ENCODE data around the gene FBRS.
"Not testable (repeated sequence)": the region's sequence is repeated elsewhere in the genome, so short reads cannot be mapped to it uniquely, and the experiment has no call there.

The FBRS gene

DNA sequence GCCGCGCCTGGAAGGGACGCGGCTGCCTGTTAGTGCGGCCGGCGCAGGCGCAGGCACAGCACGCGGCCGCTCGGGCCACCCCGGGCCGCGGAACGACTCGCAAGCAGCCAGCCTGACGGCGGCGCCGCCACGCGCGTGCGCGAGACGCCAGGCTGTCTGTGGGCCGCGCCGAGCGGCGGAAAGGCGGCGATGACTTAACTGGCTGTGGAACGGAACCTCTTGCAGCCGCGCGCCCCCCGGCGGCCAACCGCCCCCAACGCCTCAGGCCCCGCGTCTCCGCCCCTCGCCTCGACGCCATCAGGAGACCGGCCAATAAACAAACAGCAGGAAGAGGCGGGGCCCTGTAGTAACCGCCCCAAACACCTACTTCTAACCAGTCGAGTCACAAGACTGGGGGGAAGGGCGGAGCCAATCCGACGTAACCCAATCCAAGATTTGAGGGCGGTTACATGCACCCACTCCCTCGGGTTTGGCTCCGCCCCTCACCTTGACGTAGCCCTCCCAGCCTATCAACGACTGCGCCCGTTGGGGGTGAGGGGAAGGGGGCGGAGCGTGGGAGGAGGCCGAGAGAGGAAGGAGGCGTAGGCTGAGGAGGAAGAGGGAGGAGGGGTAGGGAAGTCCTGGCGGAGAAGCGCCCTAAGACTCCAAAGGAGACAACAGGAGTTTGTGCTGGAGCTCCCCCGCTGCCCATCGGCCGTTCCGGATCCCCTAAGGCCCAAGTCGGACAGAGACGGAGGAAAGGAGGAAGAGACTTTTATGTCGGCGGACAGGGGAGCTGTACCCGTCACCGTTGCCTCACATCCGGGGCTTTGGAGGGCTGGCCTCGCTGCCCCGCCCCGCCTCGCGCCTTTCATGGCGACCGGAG lies at the start of gene FBRS:
Gene FBRS (plus strand): TSS at position 566 of the 865 bp plus-strand sequence. CDS start 1,088 bp downstream, outside the sequence.
- DNase-seq, result peak; percentile 100

DNA sequence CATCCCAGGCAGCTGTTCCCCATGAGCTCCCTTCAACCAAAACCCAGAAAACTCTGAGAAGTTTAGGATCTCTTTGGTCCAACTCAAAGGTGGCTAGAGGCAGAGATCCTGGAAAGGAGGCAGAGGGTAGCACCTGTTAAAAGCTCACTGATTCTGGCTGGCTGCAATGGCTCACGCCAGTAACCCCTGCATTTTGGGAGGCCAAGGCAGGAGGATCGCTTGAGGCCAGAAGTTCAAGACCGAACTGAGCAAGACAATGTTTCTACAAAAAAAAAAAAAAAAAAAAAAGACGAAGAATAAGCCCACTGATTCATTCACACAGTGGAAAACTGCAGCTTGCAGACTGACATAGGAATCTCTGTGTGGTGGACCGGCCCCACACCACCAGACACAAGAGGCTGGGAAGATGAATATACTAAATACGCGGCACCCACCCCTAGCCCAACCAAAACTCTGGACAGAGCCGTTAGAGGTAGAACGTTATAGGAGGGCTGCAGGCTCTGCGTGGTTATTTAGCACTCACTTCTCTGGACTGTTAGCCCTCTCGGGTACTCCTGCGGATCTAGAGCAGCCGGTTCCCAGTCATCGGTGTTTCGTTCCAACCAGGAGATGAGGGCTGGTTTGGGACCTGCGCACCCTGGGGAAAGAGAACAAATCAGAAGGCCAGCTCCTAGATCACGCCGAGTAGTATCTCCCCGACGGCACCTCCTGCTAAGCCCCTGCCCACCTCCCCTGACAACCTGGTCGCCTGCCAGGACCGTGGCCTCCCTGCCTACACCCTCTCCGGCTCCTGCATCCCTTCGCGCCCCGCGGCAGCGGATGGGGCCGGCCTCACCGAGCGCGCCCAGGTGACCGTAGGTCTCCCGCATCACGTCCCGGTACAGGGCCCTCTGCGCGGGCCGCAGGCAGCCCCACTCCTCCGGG lies 49.0 kb upstream of the FBRS start:
- DNase-seq, result peak; percentile 60

DNA sequence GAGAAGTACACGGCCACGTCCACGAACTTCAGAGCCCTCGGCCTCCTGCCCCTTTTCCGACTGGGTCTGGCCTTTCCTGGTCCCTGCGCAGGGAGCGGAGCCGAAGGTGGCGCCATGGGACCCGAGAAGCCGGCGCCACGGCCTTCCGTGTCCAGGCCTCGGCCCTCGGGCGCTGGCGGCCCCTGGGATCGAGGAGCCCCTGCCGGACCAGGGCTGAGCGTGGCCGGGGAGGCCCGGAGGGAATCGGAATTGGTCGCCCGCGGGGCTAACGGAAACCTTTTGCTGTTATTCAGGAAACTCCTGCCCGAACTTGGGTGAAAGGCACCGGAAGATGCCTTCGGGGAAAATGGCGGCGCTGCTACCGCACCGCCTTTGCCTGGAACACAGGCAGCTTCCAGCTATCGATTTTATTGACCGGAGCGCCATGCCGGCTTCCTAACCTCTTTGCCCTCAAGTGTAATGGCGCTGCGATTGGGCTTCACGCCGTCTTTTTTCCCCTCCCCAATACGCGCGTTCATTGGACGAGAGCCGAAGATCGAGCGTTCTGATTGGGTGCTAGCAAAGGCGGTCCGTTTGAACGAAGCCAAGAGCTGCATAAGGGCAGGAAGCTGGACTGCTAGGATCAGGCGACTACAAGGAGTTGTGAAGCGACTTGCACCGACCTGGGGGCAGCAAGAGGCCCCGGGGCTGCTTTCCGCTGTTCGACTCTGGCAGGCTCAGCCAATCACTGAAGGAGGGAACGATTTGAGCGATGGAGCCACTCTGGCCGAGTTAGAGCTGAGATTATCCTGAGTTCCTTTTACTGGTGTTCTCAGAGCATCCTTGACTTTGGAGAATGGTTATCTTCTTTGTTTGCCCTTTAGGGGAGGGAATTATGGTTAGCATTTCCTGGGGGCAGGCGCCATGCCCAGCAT lies 48.0 kb upstream of the FBRS start, which contains the start of gene ZNF689:
Gene ZNF689 (minus strand): TSS at position 464 of the 914 bp plus-strand sequence. CDS start 348 bp downstream, at position 116.
- DNase-seq, result peak; percentile 96

DNA sequence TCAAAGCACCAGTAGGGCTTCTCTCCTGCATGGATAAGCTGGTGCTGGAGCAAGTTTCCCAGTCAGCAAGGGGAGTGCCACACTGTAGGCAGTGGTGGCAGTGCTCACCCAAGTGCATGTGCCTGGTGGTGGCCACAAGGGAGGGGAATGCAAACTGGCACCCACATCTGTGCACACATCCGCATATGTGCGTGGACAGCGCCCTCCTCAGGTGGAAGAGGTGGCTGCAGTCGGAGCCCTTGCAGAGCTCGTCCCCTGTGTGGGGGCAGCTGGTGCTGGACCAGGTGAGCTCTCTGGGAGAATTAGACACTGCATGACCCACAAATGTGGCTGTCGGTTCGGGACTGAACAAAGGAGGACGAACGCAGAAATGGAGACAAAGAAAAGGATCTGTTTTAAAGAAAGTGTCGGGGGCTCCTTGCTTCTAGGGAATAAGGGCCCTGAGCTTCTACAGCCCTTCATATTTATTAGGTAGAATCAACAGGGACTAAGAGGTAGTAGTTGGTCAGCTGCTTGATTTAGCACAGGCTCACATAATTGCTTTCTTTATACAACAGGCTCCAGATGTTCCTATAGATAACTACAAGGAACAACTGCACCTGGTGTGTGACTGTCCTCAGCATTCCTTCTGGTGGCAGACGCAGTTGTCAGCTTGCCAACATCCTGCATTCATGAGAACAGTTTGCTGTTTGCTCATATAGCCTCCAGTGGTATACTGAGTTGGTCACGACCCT lies 42.7 kb upstream of the FBRS start:
- DNase-seq, result peak; percentile 94

DNA sequence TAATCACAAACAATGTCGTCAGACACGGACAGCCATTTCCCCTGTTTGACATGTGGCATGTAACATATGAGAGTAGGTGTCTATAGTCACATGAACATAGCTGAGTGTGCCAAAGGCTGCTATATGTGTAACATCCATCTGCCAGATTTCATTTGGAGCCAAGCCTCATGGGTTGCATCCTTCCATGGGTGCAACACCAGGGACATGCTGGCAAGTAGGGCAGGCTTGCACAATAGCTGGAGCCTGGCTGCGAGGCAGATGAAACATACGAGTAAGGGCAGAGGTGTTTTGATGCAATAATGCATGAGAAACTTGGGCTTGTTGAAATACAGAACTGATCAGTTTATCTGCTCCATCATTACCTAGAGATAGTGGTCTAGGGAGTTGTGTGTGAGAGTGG lies 39.0 kb upstream of the FBRS start:
- DNase-seq, result no peak

DNA sequence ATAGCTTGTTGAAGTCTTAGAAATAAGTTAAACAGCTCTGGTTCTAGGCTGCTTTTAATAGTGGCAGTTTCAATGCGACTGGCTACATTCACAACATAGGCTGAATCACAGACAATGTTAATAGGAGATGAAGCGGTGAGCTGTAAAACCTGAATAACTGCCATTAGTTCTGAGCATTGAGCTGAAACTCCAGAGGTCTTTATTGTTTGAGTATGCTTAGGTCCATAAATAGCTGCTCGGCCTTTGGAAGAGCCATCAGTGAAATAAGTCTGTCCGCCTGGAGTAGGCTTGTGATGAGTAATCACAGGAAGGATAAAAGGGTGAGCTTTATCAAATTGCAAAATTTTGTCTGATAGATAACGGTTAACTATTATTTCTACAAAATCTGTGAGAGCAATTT lies 38.6 kb upstream of the FBRS start:
- DNase-seq, result no peak

DNA sequence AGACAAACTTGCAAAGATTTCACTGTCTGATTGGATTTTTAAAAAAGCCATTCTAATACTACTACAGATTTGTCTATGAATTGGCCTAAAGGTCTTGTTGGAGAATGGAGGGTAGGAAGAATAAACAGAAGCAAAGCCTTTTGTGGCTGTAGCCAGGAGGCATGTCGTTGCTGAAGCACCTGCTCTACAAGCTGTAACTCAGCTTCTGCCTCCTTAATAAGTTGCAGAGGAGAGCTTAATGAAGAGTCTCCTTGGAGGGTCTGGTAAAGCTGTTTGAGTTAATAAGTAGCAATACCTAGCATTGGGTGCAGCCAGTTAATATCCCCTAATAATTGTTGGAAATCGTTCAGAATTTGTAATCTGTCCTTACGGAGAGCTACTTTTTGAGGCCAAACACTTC lies 38.1 kb upstream of the FBRS start:
- no peak for DNase-seq

DNA sequence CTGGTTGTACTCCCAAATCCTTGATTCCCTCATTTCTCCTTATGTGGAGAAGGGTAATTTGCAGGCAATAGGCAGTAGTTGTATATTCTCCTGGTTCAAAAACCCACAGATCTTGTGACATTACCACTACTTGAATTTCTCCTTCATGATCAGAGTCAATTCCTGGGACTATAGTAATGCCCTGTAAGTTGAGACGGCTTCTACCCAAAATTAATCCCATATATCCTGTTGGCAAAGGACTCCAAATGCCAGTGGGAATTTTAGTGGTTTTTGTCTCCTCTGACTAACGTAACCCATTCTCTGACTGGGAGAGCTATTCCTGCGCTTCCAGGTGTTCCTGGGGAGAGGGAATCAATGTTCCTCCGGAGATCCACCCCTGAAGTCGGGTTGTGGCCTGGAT lies 36.5 kb upstream of the FBRS start:
- no peak for DNase-seq

DNA sequence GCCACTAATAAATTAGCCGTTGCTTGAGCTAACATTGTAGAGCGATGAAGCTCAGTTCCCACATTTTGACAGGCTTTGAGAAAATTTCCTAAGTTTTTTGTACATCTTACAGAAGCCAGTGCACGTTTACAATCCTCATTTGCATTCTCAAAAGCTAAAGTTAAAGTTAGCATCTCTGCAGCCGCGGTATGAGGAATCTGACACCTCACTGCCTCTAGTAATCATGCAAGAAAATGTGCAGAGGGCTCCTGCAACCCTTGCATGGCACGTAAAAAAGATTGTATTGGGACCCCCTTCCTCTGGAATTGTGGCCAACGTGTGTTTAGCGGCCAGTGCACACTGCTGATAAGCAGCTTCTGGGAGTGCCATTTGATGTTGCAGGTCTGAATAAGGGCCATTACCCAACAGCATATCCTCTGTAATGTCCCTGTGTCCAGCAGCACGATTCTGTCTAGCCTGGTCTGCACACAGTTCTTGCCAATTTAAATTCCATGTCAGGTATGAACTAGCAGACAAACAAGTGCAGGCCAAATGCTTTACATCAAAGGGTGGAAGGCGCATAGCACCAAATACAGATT lies 35.7 kb upstream of the FBRS start:
- no peak for DNase-seq

DNA sequence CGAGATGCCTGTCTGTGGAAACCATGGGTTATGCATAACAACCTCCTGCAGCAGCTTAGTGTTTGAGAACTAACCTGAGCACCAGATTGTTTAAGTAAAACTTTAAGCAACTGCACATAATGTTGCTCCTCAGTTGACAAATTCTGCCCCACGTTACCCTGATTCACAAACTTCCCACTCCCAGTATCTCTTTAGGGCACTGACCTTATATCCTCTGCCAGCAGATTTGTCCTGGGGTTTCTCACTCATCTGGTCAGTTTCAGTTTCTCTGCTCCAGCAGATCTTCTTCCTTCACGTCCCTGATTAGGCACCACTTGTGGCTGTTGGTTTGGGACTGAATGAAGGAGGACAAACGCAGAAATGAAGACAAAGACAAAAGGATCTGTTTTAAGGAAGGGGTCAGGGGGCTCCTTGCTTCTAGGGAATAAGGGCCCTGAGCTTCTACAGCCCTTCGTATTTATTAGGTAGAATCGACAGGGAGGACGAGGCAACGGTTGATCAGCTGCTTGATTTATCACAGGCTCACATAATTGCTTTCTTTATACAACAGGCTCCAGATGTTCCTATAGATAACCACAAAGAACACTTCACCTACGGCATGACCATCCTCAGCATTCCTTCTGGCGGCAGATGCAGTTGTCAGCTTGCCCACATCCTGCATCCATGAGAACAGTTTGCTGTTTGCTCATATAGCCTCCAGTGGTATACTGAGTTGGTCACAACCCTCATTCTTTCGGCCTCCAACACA lies 34.5 kb upstream of the FBRS start:
- no peak for DNase-seq

DNA sequence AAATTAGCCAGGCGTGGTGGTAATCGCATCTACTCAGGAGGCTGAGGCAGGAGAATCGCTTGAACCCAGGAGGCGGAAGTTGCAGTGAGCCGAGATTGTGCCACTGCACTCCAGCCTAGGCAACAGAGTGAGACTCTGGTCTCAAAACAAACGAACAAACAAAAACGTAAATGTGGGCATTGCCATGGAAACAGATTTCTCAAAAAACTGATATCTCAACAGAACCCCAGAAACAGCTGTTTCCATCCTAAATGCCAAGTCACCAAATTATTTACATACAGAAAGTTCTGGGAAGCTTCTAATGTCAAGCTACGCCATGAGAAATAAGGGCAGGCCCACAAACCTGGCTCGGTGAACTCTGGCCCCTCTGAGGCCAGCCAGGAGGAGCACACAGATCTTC lies 32.0 kb upstream of the FBRS start:
- DNase-seq, result no peak

DNA sequence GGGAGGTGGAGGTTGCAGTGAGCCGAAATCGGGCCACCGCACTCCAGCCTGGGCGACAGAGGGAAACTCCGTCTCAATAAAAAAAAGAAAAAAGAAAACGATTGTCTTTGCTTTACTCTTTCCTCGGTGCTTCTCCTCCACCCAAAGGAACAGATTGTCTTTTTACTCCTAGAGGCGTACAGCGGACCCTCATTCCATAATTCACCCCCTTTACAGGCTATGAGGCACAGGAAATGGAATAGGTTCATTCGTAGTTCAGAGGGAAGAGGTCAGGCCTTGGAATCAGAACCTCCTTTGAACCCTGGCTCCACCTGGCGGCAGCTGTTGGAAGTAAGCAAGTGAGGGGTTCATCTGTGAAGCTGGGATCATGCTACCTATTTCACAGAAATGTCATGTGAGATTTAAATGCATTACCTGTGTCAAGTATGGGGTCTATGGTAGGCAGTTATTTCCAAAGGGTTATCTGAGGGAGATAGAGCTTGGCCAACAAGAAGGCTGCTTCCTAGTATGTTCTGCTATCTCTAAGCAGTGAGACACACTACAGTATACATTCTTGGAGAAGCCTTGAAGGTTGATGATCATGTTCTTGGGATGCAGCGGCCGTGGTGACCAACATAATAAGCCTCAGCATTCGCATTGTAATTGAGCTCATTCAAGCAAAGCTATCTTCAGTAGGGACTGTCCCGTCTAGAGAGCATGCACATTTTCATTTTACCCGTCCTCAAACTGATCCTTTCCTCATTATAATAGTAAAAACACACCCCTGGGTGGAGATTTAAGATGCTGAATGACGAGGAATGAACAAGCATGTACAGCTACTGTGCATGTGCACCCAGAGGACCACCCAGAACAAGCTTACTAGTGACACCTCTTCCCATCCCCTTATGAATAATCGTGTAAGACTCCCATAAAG lies 29.3 kb upstream of the FBRS start:
- DNase-seq, result peak; percentile 95

DNA sequence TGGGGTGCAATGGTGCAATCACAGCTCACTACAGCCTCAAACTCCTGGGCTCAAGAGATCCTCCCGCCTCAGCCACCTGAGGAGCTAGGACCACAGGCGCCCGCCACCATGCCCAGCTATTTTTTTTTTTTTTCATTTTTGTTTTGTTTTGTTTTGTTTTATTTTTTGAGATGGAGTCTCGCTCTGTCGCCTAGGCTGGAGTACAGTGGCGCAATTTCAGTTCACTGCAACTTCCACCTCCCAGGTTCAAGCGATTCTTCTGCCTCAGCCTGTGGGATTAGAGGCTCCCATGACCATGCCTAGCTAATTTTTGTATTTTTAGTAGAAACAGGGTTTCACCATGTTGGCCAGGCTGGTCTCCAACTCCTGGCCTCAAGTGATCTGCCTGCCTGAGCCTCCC lies 25.8 kb upstream of the FBRS start:
- not testable (repeated sequence) for DNase-seq

DNA sequence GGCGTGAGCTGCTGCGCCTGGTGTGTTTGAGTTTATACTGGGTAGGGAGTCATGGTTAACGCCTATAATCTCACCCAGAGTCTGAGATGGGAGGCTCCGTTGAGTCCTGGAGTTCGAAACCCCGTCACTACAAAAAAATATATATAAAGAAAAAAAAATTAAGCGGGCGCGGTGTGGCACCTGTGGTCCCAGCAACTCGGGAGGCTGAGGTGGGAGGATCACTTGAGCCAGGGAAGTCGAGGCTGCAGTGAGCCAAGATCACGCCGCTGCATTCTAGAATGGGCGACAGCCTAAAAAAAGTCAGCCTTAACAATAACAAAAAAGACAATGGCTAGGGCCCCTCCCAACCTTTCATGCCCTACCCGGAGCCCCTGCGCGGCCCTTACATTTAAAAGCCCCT lies 24.7 kb upstream of the FBRS start:
- no peak for DNase-seq

DNA sequence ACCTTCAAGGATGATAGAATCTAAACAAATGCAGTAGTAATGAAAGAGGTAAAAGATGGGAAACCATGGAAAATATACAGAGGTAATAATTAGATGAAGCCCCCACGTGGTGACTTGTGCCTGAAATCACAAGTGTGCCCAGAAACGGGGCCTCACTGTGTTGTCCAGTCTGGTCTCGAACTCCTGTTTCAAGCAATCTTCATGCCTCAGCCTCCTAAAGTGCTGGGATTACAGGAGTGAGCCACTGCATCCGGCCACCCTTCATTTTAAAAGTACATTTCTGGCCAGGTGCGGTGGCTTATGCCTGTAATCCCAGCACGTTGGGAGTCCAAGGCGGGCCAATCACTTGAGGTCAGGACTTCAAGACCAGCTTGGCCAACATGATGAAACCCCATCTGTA lies 21.6 kb upstream of the FBRS start:
- DNase-seq, result no peak

DNA sequence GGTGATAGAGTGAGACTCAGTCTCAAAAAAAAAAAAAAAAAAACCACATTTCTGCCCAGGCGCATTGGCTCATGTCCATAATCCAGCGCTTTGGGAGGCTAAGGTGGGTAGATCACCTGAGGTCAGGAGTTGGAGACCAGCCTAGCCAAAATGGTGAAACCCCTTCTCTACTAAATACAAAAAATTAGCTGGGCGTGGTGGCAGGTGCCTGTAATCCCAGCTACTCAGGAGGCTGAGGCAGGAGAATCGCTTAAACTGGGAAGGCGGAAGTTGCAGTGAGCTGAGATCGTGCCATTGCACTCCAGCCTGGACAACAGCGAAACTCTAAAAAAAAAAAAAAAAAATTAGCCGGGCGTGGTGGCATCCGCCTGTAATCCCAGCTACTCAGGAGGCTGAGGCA lies 21.1 kb upstream of the FBRS start:
- not testable (repeated sequence) for DNase-seq

DNA sequence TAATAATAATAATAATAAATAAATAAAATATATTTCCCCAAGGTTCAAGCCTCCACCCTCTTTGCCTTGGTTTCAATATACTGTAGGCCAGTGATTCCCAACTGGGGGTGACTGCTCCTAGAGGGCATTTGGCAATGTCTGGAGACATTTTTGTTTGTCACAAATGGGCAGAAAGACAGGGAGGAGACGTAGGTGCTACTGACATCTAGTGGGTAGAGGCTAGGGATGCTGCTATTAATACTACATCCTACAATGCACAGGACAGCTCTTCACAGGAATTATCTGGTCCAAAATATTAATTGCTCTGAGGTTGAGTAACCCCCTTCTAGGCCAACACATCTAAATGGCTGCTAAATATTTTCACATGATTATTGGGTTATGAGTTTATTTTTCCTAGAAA lies 20.3 kb upstream of the FBRS start:
- DNase-seq, result no peak

DNA sequence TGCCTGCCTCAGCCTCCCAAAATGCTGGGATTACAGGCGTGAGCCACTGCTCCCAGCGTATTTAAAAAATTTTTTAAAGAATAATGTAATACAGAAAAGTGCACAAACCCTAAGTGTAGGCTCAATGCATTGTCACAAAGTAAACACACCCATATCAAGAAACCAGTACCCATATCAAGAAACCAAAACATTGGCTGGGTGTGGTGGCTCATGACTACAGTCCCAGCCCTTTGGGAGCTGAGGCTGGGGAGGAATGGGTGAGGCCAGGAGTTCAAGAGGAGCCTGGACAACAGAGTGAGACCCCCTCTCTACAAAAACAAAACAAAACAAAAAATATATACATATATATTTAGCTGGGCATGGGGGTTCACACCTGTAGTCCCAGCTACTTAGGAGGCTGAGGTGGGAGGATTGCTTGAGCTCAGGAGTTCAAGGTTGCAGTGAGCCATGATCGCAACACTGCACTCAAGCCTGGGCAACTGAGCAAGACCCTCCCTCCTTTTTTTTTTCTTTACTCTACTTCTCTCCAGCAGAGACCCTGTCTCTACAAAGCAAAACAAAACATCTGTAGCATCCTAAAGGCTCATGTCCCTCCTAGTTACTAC lies 16.8 kb upstream of the FBRS start:
- no peak for DNase-seq

DNA sequence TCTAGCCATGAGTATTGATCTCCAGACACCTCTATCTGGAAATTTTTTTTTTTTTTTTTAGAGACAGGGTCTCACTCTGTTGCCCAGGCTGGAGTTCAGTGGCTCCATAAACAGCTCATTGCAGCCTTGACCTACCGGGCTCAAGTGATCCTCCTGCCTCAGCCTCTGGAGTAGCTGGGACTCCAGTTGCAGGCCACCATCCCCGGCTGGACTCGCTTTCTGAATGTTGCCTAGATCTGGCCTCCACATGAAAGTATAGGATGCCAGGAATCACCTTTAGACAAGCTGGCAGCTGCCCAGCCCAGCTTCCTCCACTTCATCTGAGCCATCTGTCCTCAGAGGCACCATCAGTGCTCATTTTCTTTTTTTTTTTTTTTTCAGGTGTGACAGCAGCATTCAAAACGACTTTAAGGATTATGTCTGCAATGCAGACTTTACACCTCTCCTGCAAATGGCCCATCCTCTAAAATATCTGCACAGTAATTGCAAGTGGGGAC lies 13.8 kb upstream of the FBRS start:
- DNase-seq, result no peak
